ENCODE measurements around the gene ZNF418.
"Not testable (repeated sequence)": the region's sequence is repeated elsewhere in the genome, so short reads cannot be mapped to it uniquely, and the experiment has no call there.

Gene ZNF418

DNA sequence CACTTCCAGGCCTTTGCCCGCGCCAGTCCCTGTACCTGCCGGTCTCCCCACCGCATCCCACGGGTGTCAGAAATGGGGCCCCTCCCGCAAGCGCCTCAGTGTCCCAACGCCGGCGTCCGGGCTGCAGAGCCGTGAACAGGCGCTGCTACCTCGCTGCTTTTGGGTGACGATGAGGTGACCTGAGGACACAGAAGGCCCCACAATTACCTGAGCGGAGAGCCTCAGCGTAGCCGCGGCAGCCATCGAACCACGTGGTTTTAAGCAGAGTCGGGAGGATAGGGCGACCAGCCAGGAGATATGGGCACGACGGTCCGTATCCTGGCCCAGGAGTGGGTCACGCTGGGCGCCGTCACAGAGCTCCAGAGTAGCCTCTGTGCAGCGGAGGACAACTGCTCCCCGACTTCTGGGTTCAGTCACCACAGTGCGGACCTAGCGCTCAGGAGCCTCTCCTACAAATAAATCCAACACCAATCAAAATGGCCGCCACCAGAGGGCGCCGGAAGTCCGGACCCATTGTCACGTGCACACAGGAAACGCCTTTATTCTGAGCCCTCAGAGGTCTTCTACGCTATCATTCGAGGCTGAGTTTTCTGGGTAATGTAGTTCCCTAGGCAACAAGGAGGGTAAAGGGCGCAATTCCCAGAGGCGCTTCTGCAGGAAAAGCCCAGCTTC lies 46.5 kb downstream of the ZNF418 start, which contains the start of gene ZNF814:
TSS of gene ZNF814 (minus strand) at position 478 of the 672 bp plus-strand sequence. CDS start at position 243, 235 bp downstream.
- Histone ChIP-seq H3K4me3 (ENCODE audit: low read depth in 1 of 2, low read length in 2 of 2) (peak within 1 kb of the TSS; percentile 77 to 82), H3K4me1 (ENCODE audit: control insufficient read depth in 1 of 2, insufficient read depth in 2 of 2, low read length in 2 of 2) (no peaks in the 10 kb centered on the region), H3K9me3 (ENCODE audit: control insufficient read depth in 1 of 2, low read length in 2 of 2) (peaks cover 0 to 8% of the 10 kb centered on the region in 2 donors), H3K36me3 (ENCODE audit: control insufficient read depth in 1 of 2, insufficient read depth in 2 of 2, low read length in 2 of 2) (peaks cover 6 to 7% of the 10 kb centered on the region in 2 donors), H3K27ac (ENCODE audit: low read length) (peak within 1 kb of the TSS; percentile 27), H3K27me3 (ENCODE audit: low read depth, low read length) (no peaks in the 10 kb centered on the region)

GRCh38 chr19:57888107-57888559 lies 47.1 kb downstream of the ZNF418 start:
- H3K27me3 ChIP-seq (ENCODE audit: low read depth, low read length) = no peaks in the 10 kb centered on the region
- H3K36me3 ChIP-seq (ENCODE audit: control insufficient read depth in 1 of 2, insufficient read depth in 2 of 2, low read length in 2 of 2) = peaks cover 6 to 7% of the 10 kb centered on the region in 2 donors
- peak overlapping the region; percentile 27 for H3K27ac ChIP-seq (ENCODE audit: low read length)
- H3K4me3 ChIP-seq (ENCODE audit: low read depth in 1 of 2, low read length in 2 of 2) = peak overlapping the region; percentile 77 to 82
- H3K9me3 ChIP-seq (ENCODE audit: control insufficient read depth in 1 of 2, low read length in 2 of 2) = peaks cover 0 to 8% of the 10 kb centered on the region in 2 donors
- H3K4me1 ChIP-seq (ENCODE audit: control insufficient read depth in 1 of 2, insufficient read depth in 2 of 2, low read length in 2 of 2) = no peaks in the 10 kb centered on the region

DNA sequence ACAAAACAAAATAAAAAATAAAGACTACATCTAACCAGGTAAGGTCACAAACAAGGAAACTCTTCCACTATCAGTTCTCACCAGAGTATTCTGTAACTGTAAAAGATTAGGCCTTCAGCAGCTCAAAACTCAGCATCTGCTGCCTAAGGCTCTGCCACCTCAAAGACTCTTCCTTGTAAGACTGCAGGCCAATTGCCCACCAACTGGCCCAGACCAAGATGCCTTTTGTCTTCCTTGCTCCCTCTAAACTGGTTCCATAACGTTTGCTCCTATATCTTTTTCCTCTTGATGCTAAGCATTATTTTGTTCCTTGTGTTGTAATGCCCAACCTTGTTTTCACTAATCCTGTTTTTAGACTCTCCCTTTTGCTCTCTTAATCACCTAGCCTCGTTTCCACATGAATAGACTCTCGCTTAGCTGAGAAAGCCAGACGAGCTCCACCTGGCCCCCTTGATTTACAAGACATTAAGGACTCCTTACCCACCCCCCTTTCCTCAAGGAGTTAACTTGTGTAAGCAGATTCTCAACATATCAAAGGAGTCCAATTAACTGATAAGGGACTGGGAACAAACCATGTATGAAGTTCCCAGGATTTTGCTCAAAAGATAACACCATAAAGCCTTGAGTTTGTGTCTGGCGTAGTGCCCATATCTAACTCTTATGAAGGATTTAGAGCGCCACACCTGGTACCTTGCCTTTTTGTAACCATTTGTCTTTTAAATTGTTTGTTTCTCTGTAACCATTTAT lies 47.8 kb downstream of the ZNF418 start:
- Histone ChIP-seq H3K4me3 (ENCODE audit: low read depth in 1 of 2, low read length in 2 of 2) (peak overlapping the region; percentile 77 to 82), H3K4me1 (ENCODE audit: control insufficient read depth in 1 of 2, insufficient read depth in 2 of 2, low read length in 2 of 2) (no peaks in the 10 kb centered on the region), H3K36me3 (ENCODE audit: control insufficient read depth in 1 of 2, insufficient read depth in 2 of 2, low read length in 2 of 2) (peaks cover 6 to 7% of the 10 kb centered on the region in 2 donors), H3K9me3 (ENCODE audit: control insufficient read depth in 1 of 2, low read length in 2 of 2) (peaks cover 0 to 8% of the 10 kb centered on the region in 2 donors), H3K27me3 (ENCODE audit: low read depth, low read length) (no peaks in the 10 kb centered on the region), H3K27ac (ENCODE audit: low read length) (no peak overlapping the region)

GRCh38 chr19:57886046-57886445 lies 49.2 kb downstream of the ZNF418 start:
- peaks cover 0 to 8% of the 10 kb centered on the region in 2 donors for H3K9me3 ChIP-seq (ENCODE audit: control insufficient read depth in 1 of 2, low read length in 2 of 2)
- peaks cover 6 to 7% of the 10 kb centered on the region in 2 donors for H3K36me3 ChIP-seq (ENCODE audit: control insufficient read depth in 1 of 2, insufficient read depth in 2 of 2, low read length in 2 of 2)
- H3K27me3 ChIP-seq (ENCODE audit: low read depth, low read length) = no peaks in the 10 kb centered on the region
- no peak overlapping the region for H3K4me3 ChIP-seq (ENCODE audit: low read depth in 1 of 2, low read length in 2 of 2)
- no peaks in the 10 kb centered on the region for H3K4me1 ChIP-seq (ENCODE audit: control insufficient read depth in 1 of 2, insufficient read depth in 2 of 2, low read length in 2 of 2)
- no peak overlapping the region for H3K27ac ChIP-seq (ENCODE audit: low read length)

GRCh38 chr19:57873883-57874799 lies 61.1 kb downstream of the ZNF418 start:
- peak overlapping the region; percentile 5 to 52 for H3K4me3 ChIP-seq (ENCODE audit: low read depth in 1 of 2, low read length in 2 of 2)
- not testable (repeated sequence) for H3K4me1 ChIP-seq (ENCODE audit: control insufficient read depth in 1 of 2, insufficient read depth in 2 of 2, low read length in 2 of 2); H3K27ac ChIP-seq (ENCODE audit: low read length); H3K27me3 ChIP-seq (ENCODE audit: low read depth, low read length)
- H3K9me3 ChIP-seq (ENCODE audit: control insufficient read depth in 1 of 2, low read length in 2 of 2) = peaks cover 35 to 74% of the 10 kb centered on the region in 2 donors
- peaks cover 8 to 32% of the 10 kb centered on the region in 2 donors for H3K36me3 ChIP-seq (ENCODE audit: control insufficient read depth in 1 of 2, insufficient read depth in 2 of 2, low read length in 2 of 2)

- Histone ChIP-seq H3K36me3 (ENCODE audit: control insufficient read depth in 1 of 2, insufficient read depth in 2 of 2, low read length in 2 of 2) (peaks cover 12 to 38% of the 10 kb centered on the region in 2 donors), H3K4me3 (ENCODE audit: low read depth in 1 of 2, low read length in 2 of 2) (peak overlapping the region; percentile 5 to 52), H3K27ac (ENCODE audit: low read length) (no peak overlapping the region), H3K9me3 (ENCODE audit: control insufficient read depth in 1 of 2, low read length in 2 of 2) (peaks cover 41 to 81% of the 10 kb centered on the region in 2 donors), H3K27me3 (ENCODE audit: low read depth, low read length) (no peaks in the 10 kb centered on the region), H3K4me1 (ENCODE audit: control insufficient read depth in 1 of 2, insufficient read depth in 2 of 2, low read length in 2 of 2) (no peaks in the 10 kb centered on the region)
Measured at GRCh38 chr19:57872450-57872849, 62.8 kb downstream of the ZNF418 start.

All from muscle layer of duodenum (tissue), 2 donors.